Nephron (organoid): ENCODE results near the gene MAML3.

Experiments
- H3K27ac Mint-ChIP-seq, 3 experiments: 2 replicates each; pipeline ENCODE4 v1.8.0; 2020; ENCODE audit warnings: mixed read lengths in 3 of 3, mild to moderate bottlenecking in 2 of 3, moderate library complexity in 1 of 3
- H3K27me3 Mint-ChIP-seq: 2 replicates; pipeline ENCODE4 v1.8.0; 2021; ENCODE audit warnings: low read depth, mild to moderate bottlenecking, moderate library complexity, mixed read lengths
- H3K36me3 Mint-ChIP-seq: 2 replicates; pipeline ENCODE4 v1.8.0; 2020; ENCODE audit warnings: low read depth, mixed read lengths
- H3K4me1 Mint-ChIP-seq: 2 replicates; pipeline ENCODE4 v1.8.0; 2020; ENCODE audit warnings: mixed read lengths
- H3K4me3 Mint-ChIP-seq, 3 experiments: 2 replicates each; pipeline ENCODE4 v1.8.0; 2020; ENCODE audit warnings: mild to moderate bottlenecking in 3 of 3, mixed read lengths in 3 of 3, moderate library complexity in 2 of 3
- H3K9me3 Mint-ChIP-seq: 2 replicates; pipeline ENCODE4 v1.8.0; 2020; ENCODE audit warnings: mixed read lengths
- CTCF ChIP-seq, 3 experiments: fragments of 200-600 bp; sonication (generic); IDR thresholded peaks; one replicate each; pipeline ENCODE4 v1.5.0; 2021; ENCODE audit warnings: antibody characterized with exemption in 3 of 3; ENCODE audit not compliant: unreplicated experiment in 3 of 3

Gene MAML3

GRCh38 chr4:139719381-139720101, 434.4 kb downstream of the MAML3 start:
- H3K4me1 Mint-ChIP-seq, result no peaks in the 10 kb centered on the region

GRCh38 chr4:139718833-139719232, 435.2 kb downstream of the MAML3 start:
- TF ChIP-seq CTCF (IDR thresholded peaks at IDR 0.05; ENCODE audit: unreplicated experiment in 3 of 3), result no peak
- no peaks in the 10 kb centered on the region for H3K4me1 Mint-ChIP-seq

More at GRCh38 chr4:139719381-139720101, 434.4 kb downstream of the MAML3 start:
- peaks cover 38% of the 10 kb centered on the region for H3K36me3 Mint-ChIP-seq
- no peak for TF ChIP-seq CTCF (IDR thresholded peaks at IDR 0.05; ENCODE audit: unreplicated experiment in 3 of 3)
- H3K27me3 Mint-ChIP-seq, result no peaks in the 10 kb centered on the region
- H3K4me3 Mint-ChIP-seq, result no peak overlapping the region
- no peak overlapping the region for H3K27ac Mint-ChIP-seq
- H3K9me3 Mint-ChIP-seq, result no peaks in the 10 kb centered on the region

GRCh38 chr4:139718358-139718757, 435.6 kb downstream of the MAML3 start:
- Mint-ChIP-seq H3K9me3 (no peaks in the 10 kb centered on the region), H3K36me3 (peaks cover 40% of the 10 kb centered on the region), H3K4me3 (no peak overlapping the region), H3K4me1 (no peaks in the 10 kb centered on the region), H3K27ac (no peak overlapping the region), H3K27me3 (no peaks in the 10 kb centered on the region)
- TF ChIP-seq CTCF (IDR thresholded peaks at IDR 0.05; ENCODE audit: unreplicated experiment in 3 of 3), result no peak

More at GRCh38 chr4:139718833-139719232, 435.2 kb downstream of the MAML3 start:
- peaks cover 40% of the 10 kb centered on the region for H3K36me3 Mint-ChIP-seq
- H3K27me3 Mint-ChIP-seq, result no peaks in the 10 kb centered on the region
- H3K27ac Mint-ChIP-seq, result no peak overlapping the region
- H3K4me3 Mint-ChIP-seq, result no peak overlapping the region
- no peaks in the 10 kb centered on the region for H3K9me3 Mint-ChIP-seq

GRCh38 chr4:139715746-139716391, 438.1 kb downstream of the MAML3 start:
- H3K9me3 Mint-ChIP-seq, result no peaks in the 10 kb centered on the region
- H3K27ac Mint-ChIP-seq, result no peak overlapping the region
- no peaks in the 10 kb centered on the region for H3K27me3 Mint-ChIP-seq
- H3K4me3 Mint-ChIP-seq, result no peak overlapping the region
- H3K4me1 Mint-ChIP-seq, result no peaks in the 10 kb centered on the region
- TF ChIP-seq CTCF (IDR thresholded peaks at IDR 0.05; ENCODE audit: unreplicated experiment in 3 of 3), result no peak
- H3K36me3 Mint-ChIP-seq, result peaks cover 38% of the 10 kb centered on the region

GRCh38 chr4:139712882-139713281, 441.1 kb downstream of the MAML3 start:
- no peak overlapping the region for H3K27ac Mint-ChIP-seq
- H3K9me3 Mint-ChIP-seq, result peaks cover 9% of the 10 kb centered on the region
- peaks cover 43% of the 10 kb centered on the region for H3K36me3 Mint-ChIP-seq
- H3K4me1 Mint-ChIP-seq, result peaks cover 8% of the 10 kb centered on the region
- no peak overlapping the region for H3K4me3 Mint-ChIP-seq
- TF ChIP-seq CTCF (IDR thresholded peaks at IDR 0.05; ENCODE audit: unreplicated experiment in 3 of 3), result no peak
- H3K27me3 Mint-ChIP-seq, result no peaks in the 10 kb centered on the region
